ENCODE data around the gene GCNT4. TPM values are rescaled to one million over a fixed set of nuclear protein-coding genes. Genes with fewer than 3 reads are reported as not detected.
"Not testable (repeated sequence)": the region's sequence is repeated elsewhere in the genome, so short reads cannot be mapped to it uniquely, and the experiment has no call there.

GCNT4 gene
- total RNA-seq, 2 donors from 2014 or later, result 0.20 to 0.41 TPM

- no peaks in the 10 kb centered on the region for H3K9me3 ChIP-seq
- TF ChIP-seq CTCF (IDR thresholded peaks at IDR 0.05), result no peak
- no peak for DNase-seq (ENCODE audit: low spot score)
These were observed 29.2 kb upstream of the GCNT4 start for GRCh38 chr5:75081510-75081909.

GRCh38 chr5:75079346-75079745, 27.0 kb upstream of the GCNT4 start:
- H3K4me1 ChIP-seq; H3K9me3 ChIP-seq; H3K4me3 ChIP-seq; H3K36me3 ChIP-seq; H3K27ac ChIP-seq; DNase-seq (ENCODE audit: low spot score); H3K27me3 ChIP-seq: not testable (repeated sequence)

More at GRCh38 chr5:75081510-75081909, 29.2 kb upstream of the GCNT4 start:
- H3K36me3 ChIP-seq, result no peaks in the 10 kb centered on the region
- no peak overlapping the region for H3K27ac ChIP-seq
- no peaks in the 10 kb centered on the region for H3K27me3 ChIP-seq
- no peaks in the 10 kb centered on the region for H3K4me1 ChIP-seq
- H3K4me3 ChIP-seq, result no peak overlapping the region

- H3K27ac ChIP-seq, result no peak overlapping the region
- H3K4me1 ChIP-seq, result no peaks in the 10 kb centered on the region
- DNase-seq (ENCODE audit: low spot score), result no peak
- H3K36me3 ChIP-seq, result no peaks in the 10 kb centered on the region
- no peak for TF ChIP-seq CTCF (IDR thresholded peaks at IDR 0.05)
- no peaks in the 10 kb centered on the region for H3K9me3 ChIP-seq
- no peak overlapping the region for H3K4me3 ChIP-seq
- no peaks in the 10 kb centered on the region for H3K27me3 ChIP-seq
These were observed 25.7 kb upstream of the GCNT4 start for GRCh38 chr5:75078027-75078426.

GRCh38 chr5:75072061-75072460, 19.7 kb upstream of the GCNT4 start:
- no peaks in the 10 kb centered on the region for H3K27me3 ChIP-seq
- no peak overlapping the region for H3K27ac ChIP-seq
- no peak for DNase-seq (ENCODE audit: low spot score)
- no peak overlapping the region for H3K4me3 ChIP-seq
- no peaks in the 10 kb centered on the region for H3K9me3 ChIP-seq
- no peak for TF ChIP-seq CTCF (IDR thresholded peaks at IDR 0.05)
- H3K36me3 ChIP-seq, result no peaks in the 10 kb centered on the region
- H3K4me1 ChIP-seq, result no peaks in the 10 kb centered on the region

- no peaks in the 10 kb centered on the region for H3K9me3 ChIP-seq
- no peak overlapping the region for H3K4me3 ChIP-seq
- H3K27ac ChIP-seq, result no peak overlapping the region
- no peak for DNase-seq (ENCODE audit: low spot score)
- H3K36me3 ChIP-seq, result no peaks in the 10 kb centered on the region
- no peak for TF ChIP-seq CTCF (IDR thresholded peaks at IDR 0.05)
- no peaks in the 10 kb centered on the region for H3K4me1 ChIP-seq
- no peaks in the 10 kb centered on the region for H3K27me3 ChIP-seq
These were observed 18.7 kb upstream of the GCNT4 start for GRCh38 chr5:75071100-75071499.

- Histone ChIP-seq H3K4me1 (no peaks in the 10 kb centered on the region), H3K27me3 (no peaks in the 10 kb centered on the region), H3K36me3 (no peaks in the 10 kb centered on the region), H3K4me3 (no peak overlapping the region), H3K27ac (no peak overlapping the region), H3K9me3 (no peaks in the 10 kb centered on the region)
- no peak for DNase-seq (ENCODE audit: low spot score)
- TF ChIP-seq CTCF (IDR thresholded peaks at IDR 0.05), result no peak
These were observed 15.1 kb upstream of the GCNT4 start for GRCh38 chr5:75067434-75067833.

Measured in right atrium auricular region (tissue), 2 donors.